SH-SY5Y (cell line): Measurements from ENCODE around the gene CDH4.

ENCODE experiments used
- GATA2 ChIP-seq: IDR thresholded peaks from 2 replicates; pipeline ENCODE4 v1.6.1; 2011; ENCODE audit warnings: mild to moderate bottlenecking, low read depth, low read length
- GATA3 ChIP-seq: IDR thresholded peaks from 2 replicates; pipeline ENCODE4 v1.6.1; 2011; ENCODE audit warnings: low read depth, mild to moderate bottlenecking, low read length, moderate library complexity

CDH4 gene

DNA sequence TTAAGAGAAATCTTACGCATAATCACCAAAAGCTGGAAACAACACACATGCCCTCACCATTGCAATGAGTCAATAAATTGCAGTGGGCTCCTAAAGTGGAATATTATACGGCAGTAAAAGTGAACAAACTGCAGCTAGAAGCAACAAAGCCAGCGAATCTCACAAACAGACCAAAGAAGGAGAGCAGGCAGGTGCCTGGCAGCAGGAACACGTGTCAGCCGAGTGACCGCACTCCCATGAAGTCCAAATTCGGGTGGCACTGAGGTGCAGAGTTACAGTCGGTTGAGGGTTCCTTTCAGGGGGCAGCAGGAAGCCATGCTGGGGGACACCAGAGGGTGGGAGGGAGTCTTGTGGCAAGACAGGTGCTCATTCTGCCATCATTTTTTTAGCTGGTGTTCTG lies 500.5 kb downstream of the CDH4 start:
- TF ChIP-seq GATA2 (no peak), GATA3 (no peak)

- TF ChIP-seq GATA2 (no peak), GATA3 (no peak)
Measured at GRCh38 chr20:61753316-61753942, 501.4 kb downstream of the CDH4 start.

- no peak for TF ChIP-seq GATA2
- no peak for TF ChIP-seq GATA3
Measured at GRCh38 chr20:61753987-61754956, 502.2 kb downstream of the CDH4 start.

DNA sequence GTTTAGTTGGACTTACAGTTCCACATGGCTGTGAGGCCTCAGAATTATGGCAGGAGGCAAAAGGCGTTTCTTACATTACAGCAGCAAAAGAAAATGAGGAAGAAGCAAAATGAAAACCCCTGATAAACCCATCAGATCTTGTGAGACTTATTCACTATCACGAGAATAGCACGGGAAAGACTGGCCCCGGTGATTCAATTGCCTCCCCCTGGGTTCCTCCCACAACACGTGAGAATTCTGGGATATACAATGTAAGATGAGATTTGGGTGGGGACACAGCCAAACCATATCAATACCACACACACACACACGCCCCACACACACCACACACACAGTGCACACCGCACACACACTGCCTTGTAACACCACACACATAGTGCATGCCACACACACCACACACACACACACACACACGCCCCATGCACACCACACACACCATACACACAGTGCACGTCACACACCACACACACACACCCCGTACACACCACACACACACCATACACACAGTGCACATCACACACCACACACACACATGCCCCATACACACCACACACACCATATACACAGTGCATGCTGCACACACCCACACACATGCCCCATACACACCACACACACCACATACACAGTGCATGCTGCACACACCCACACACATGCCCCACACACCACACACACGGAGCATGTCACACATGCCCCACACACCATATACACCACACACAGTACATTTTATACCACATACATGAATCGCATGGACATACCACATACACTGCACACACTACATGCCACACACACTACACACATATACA lies 503.1 kb downstream of the CDH4 start:
- TF ChIP-seq GATA2 (no peak), GATA3 (no peak)

GRCh38 chr20:61755971-61756845 lies 504.1 kb downstream of the CDH4 start:
- TF ChIP-seq GATA3 = no peak
- no peak for TF ChIP-seq GATA2

GRCh38 chr20:61756966-61757677 lies 505.1 kb downstream of the CDH4 start:
- TF ChIP-seq GATA2 (no peak), GATA3 (no peak)

DNA sequence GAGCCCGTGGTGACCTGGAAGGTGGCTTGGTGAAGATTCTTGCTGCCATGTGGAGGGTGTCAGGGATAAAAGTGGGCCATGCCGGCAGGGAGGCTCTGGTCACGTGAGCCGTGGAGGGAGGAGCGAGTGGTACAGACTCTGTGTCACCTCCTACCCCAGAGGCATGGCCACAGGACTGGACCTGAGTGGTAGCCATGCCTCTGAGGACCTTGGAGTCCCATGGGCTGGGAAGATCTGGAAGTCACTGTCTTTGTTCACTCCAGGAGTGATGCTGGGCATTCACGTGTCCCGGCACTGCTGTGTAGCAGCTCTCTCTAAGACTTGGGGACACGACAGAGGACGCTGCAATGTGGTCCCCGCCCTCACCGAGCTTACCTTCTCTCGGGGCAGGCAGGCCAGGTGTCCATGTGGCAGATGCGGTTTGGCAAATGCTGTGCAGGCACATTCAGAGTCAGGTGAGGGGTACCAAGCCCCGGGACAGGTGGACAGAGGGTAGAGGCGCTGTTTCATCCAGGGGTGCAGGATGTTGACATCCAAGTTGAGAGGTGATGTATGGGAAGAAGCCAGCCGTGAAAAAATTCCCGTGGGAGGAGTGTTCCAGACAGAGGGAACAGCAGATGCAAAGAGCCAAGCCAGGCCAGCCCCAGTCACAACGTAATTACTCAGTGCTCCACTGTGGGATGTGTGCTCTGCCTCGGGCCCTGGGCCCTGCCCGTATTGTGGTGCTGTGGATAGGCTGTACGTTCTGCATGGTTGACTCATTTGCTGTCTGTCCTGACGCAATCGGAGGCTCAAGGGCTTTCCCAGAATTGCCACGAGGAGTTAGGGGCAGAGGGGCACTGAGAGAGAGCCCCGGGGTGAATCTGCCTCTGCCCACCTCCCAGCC lies 505.9 kb downstream of the CDH4 start:
- TF ChIP-seq GATA3 (no peak), GATA2 (no peak)

DNA sequence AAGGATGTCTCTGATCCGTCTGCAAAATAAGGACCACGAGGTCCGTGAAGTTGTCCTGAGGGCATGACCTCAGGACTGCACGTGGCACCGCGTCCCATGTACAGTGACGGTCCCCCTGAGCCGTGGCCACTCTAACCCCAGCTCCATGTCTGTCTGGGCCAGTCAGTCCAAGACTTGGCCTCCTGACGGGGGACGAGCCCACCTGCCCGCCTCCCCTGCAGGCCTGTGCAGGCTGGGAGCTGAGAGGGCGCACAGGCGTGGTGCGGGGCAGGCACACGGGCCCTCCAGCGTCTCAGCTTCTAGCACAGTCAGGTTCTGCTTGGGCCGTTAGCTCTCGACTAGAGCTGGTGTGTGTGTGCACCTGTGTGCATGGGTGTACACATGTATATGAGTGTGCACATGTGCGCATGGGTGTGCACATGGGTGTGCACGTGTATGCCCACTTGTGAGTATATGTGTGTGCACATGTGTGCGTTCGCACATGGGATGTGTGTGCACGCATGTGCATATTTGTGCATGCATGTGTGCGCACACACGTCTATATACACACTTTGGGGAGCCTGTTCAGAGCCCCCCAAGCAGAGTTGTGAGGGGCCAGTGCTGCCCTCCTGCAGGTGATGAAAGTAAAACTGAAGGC lies 506.6 kb downstream of the CDH4 start:
- TF ChIP-seq GATA3 (no peak), GATA2 (no peak)

DNA sequence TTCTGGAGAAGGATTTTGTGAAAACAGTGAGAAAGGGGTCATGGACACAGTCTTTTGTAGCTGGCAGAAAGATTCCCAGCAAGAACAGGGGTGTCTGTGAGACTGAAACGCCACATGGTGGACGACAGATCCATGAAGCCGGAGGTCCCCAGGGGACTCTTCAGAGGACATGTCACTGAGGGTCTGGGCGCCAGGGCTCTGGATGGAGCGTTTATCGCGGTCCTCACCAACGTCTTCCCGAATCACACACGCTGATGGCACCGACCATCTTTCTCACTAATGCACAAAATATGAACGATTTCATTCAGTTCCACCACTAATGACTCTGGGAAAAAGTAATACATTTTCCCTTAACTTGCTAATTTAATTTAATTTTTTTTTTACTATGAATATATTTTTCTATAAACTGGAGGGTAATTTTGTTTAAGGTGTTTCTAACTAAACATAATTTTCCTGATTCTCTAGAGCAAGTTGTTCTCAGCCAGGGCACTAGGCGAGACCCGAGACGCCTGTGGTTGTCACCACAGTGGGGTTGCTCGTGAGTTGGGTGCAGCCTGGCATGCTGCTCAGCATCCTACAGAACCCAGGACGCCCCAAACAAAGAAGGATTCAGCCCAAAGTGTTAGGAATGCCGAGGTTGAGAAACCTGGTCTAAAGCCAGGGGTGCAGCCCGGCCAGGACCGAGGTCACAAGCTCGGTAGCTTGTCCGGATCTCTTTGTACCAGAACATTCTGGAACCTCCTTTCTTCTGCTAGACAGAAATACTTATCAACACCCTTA lies 507.4 kb downstream of the CDH4 start:
- no peak for TF ChIP-seq GATA3
- no peak for TF ChIP-seq GATA2

- no peak for TF ChIP-seq GATA2
- TF ChIP-seq GATA3 = no peak
Measured at GRCh38 chr20:61760321-61760720, 508.3 kb downstream of the CDH4 start.

DNA sequence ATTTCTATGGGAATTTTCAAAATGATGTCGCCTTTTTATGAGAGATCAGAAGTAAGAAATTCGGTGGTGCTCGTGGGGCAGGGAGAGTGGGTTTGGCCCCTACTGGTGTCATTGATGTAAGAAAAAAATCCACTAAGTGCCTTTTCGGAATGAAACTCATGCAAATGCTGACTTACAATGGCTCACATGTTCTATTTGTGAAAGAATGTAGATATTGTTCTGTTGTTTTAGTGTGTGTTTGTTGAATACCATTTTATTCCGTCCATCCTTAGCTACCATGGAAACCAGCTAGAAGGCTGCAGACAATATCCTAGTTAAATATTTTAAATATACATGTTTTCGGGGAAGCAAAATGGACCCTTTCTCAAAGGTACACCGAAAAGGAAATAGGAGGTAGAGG lies 508.7 kb downstream of the CDH4 start:
- TF ChIP-seq GATA3 = no peak
- no peak for TF ChIP-seq GATA2
